WTC11 (cell line): ENCODE measurements around the gene ZNF853.

ENCODE experiments used
- MXD4 ChIP-seq: fragments of 250-450 bp; sonication (Bioruptor Pico); IDR thresholded peaks from 2 replicates; pipeline ENCODE4 v1.8.0; 2021; ENCODE audit warnings: mild to moderate bottlenecking, moderate library complexity, borderline replicate concordance
- NR2C2 ChIP-seq: sonication (generic); formaldehyde crosslinking; IDR thresholded peaks from 2 replicates; pipeline ENCODE4 v1.8.0; 2022; ENCODE audit warnings: mild to moderate bottlenecking, missing genetic modification reagents
- ZBTB21 ChIP-seq: sonication (generic); formaldehyde crosslinking; IDR thresholded peaks from 2 replicates; pipeline ENCODE4 v1.8.1; 2023; ENCODE audit warnings: mild to moderate bottlenecking, missing genetic modification reagents, borderline replicate concordance
- TF ChIP-seq, protein P1 (sequence below): fragments of 200-600 bp; IDR thresholded peaks from 2 replicates; pipeline ENCODE4 v1.8.0; 2022; ENCODE audit warnings: antibody characterized with exemption
- TF ChIP-seq, protein P2 (sequence below): sonication (generic); formaldehyde crosslinking; IDR thresholded peaks from 2 replicates; pipeline ENCODE4 v1.8.0; 2022; ENCODE audit warnings: mild to moderate bottlenecking, missing genetic modification reagents

DNA sequence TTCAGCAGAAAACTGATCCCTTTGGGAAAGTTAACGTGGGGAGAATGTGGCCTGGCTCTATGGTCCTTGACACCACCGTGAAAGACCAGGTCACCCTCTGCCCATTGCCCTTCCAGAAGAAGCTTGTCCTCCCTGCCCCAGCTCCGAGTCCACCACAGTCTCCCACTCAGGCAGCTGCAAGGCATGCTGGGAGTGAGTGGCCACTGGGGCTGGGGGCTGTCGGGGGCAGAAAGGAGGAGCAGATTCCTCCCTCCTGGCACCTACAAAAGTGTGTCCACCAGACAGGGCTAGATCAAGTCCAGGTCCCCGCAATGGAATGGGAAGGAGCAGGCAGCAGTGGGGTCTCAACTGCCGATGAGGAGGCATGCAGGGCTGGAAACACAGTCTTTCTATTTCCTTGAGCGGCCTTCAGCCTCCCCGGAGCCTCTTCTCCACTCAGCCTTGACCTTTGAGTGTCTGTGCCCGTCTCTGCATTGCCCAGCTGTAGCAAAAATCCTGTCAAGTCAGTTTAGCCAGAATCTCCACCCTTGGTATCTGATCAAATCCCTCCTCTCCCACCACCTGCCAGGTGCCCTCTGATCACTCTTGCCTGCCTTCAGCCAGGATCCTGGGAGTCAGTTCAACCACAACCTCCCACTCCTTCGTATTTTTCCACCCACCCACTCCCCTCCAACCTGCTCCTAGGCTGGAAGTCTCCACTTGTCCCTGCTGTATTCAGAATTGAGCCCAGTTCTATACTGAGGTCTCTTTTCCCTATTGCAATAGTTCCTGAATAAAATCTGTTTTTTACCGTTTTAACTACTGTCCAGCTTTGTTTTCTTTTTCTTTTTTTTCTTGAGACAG lies 14.8 kb downstream of the ZNF853 start:
- TF ChIP-seq ZBTB21 (CRISPR knock-in tag) (no peak), MXD4 (CRISPR knock-in tag) (no peak), NR2C2 (CRISPR knock-in tag) (no peak)
- TF ChIP-seq, protein P1, sequence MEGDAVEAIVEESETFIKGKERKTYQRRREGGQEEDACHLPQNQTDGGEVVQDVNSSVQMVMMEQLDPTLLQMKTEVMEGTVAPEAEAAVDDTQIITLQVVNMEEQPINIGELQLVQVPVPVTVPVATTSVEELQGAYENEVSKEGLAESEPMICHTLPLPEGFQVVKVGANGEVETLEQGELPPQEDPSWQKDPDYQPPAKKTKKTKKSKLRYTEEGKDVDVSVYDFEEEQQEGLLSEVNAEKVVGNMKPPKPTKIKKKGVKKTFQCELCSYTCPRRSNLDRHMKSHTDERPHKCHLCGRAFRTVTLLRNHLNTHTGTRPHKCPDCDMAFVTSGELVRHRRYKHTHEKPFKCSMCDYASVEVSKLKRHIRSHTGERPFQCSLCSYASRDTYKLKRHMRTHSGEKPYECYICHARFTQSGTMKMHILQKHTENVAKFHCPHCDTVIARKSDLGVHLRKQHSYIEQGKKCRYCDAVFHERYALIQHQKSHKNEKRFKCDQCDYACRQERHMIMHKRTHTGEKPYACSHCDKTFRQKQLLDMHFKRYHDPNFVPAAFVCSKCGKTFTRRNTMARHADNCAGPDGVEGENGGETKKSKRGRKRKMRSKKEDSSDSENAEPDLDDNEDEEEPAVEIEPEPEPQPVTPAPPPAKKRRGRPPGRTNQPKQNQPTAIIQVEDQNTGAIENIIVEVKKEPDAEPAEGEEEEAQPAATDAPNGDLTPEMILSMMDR, result no peak
- TF ChIP-seq, protein P2, sequence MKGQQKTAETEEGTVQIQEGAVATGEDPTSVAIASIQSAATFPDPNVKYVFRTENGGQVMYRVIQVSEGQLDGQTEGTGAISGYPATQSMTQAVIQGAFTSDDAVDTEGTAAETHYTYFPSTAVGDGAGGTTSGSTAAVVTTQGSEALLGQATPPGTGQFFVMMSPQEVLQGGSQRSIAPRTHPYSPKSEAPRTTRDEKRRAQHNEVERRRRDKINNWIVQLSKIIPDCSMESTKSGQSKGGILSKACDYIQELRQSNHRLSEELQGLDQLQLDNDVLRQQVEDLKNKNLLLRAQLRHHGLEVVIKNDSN, result no peak
